ENCODE data around the gene WFS1.

DNA sequence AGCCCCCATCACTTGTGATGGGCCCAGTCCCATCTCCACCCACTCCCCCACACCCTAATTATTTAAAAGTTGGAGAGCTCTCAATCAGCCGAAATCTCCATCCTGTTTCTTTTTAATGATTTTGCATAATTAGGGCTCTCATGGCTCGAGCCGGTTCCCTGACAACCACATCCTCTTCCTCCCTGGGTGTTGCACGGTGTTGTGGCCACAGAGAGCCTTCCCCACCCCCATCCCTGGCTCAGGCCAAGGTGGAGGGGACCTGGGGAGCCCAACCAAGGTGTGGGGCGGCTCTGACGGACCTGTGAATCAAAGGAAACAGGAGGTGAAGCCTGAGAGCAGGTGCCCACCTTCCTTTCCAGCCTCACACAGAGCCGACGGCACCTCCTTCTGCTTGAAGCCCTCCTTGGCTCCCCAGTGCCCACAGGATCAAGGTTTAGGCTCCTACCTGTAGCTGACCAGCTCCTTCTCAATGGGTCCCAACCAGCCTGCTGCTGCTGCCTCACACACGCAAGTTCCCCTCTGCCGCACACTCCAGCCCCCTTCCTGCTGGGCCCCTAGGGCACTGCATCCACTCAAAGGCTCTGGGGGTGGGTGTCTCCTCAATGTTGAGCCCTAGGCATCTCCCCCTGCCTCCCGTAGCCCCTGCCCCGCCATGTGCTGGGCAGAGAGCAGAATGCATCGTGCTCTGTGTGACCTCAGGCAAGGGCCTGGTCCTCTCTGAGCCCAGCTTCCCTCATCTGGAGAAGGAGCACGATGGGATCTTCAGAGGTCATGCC is 68.7 kb downstream of the WFS1 start:
- TF ChIP-seq SPI1 (IDR thresholded peaks at IDR 0.05; ENCODE audit: borderline replicate concordance, low read depth, low read length) = no peak
- TF ChIP-seq, protein P1, sequence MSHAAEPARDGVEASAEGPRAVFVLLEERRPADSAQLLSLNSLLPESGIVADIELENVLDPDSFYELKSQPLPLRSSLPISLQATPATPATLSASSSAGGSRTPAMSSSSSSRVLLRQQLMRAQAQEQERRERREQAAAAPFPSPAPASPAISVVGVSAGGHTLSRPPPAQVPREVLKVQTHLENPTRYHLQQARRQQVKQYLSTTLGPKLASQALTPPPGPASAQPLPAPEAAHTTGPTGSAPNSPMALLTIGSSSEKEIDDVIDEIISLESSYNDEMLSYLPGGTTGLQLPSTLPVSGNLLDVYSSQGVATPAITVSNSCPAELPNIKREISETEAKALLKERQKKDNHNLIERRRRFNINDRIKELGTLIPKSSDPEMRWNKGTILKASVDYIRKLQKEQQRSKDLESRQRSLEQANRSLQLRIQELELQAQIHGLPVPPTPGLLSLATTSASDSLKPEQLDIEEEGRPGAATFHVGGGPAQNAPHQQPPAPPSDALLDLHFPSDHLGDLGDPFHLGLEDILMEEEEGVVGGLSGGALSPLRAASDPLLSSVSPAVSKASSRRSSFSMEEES (CRISPR knock-in tag; IDR thresholded peaks at IDR 0.05) = no peak
- TF ChIP-seq EZH2 (IDR thresholded peaks at IDR 0.05; ENCODE audit: borderline replicate concordance, low read depth, low read length) = no peak
- no peak for TF ChIP-seq CCNT2 (IDR thresholded peaks at IDR 0.05; ENCODE audit: borderline replicate concordance, extremely low read depth, insufficient read length, low read depth, low read length)
- TF ChIP-seq, protein P2, sequence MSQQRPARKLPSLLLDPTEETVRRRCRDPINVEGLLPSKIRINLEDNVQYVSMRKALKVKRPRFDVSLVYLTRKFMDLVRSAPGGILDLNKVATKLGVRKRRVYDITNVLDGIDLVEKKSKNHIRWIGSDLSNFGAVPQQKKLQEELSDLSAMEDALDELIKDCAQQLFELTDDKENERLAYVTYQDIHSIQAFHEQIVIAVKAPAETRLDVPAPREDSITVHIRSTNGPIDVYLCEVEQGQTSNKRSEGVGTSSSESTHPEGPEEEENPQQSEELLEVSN (IDR thresholded peaks at IDR 0.05; ENCODE audit: borderline replicate concordance in 1 of 2, extremely low read depth in 1 of 2, insufficient read depth in 1 of 2, insufficient read length in 1 of 2, low read depth in 1 of 2, low read length in 1 of 2, poor library complexity in 1 of 2, severe bottlenecking in 1 of 2) = no peak
- TF ChIP-seq SMC3 (conservative IDR thresholded peaks at IDR 0.05; ENCODE audit: insufficient read depth, low read depth, low read length) = no peak
- no peak for TF ChIP-seq XRCC5 (IDR thresholded peaks at IDR 0.05; ENCODE audit: low read depth, low read length)

Data from K562 (cell line).